ENCODE measurements around the gene IFT43. TPM values are rescaled to one million over a fixed set of nuclear protein-coding genes. Genes with fewer than 3 reads are reported as not detected.
A peak's percentile ranks its signal among the peaks of the same experiment; 100 is the strongest.

IFT43 gene
- total and polyA plus RNA-seq, 10 of the 15 experiments (the other 5 are each of a cell fraction or from before 2014, with no cell fraction given) = 8.2 to 24.8 (median 14.0) TPM

DNA sequence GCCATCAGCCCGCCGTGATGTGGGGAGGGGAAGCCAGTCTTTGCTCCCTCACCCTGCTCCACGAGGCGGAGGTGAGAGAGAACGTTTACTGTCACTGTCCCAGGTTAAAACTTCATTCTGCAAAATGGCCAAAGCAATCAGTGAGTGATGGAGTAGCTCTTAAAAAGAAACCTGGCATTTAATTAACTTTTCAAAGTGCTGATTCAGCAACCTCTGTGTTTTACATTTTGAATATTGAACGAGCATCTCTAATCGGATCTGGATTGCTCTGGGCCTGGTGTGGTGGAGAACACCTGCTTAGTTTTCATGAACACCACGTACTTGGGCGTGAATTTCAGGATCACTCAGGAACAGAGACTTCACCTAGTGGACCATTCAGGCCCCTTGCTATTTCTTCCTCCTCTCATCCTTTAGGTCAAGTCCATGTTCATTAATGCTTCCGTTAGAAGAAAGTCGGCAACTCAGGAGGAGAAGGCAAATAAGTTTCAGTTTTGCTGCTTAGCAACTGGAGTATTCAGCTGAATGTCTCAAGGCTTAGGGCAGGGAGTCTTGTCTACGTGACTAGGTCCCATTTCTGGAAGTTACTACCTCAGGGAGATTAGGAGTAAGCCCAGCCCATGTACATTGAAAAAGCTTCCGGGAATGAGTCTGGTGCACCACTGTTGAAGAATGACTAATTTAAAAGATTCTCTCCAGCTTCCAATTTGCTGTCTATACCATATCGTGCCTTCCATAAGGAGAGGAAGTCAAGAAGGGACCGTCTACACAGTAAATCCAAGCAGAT is 68.2 kb downstream of the IFT43 start:
- ChIA-PET POLR2A (no interaction called here), CTCF (interaction anchor here (1.0 to 8.1 kb wide), 7 partner anchors 8 to 594 kb away, joined by 3 to 165 read pairs (median 7); no protein-coding TSS in a partner anchor), SMC1A (ENCODE audit: uncharacterized antibody, unreplicated experiment) (interaction anchor here (0.9 to 6.2 kb wide), 9 partner anchors 128 to 592 kb away, joined by 3 to 78 read pairs (median 3); no protein-coding TSS in a partner anchor), RAD21 (ENCODE audit: unreplicated experiment) (interaction anchor here (1.9 to 6.1 kb wide), 3 partner anchors 298 to 335 kb away, joined by 4 to 81 read pairs (median 24); no protein-coding TSS in a partner anchor)
- TF ChIP-seq, protein P1, sequence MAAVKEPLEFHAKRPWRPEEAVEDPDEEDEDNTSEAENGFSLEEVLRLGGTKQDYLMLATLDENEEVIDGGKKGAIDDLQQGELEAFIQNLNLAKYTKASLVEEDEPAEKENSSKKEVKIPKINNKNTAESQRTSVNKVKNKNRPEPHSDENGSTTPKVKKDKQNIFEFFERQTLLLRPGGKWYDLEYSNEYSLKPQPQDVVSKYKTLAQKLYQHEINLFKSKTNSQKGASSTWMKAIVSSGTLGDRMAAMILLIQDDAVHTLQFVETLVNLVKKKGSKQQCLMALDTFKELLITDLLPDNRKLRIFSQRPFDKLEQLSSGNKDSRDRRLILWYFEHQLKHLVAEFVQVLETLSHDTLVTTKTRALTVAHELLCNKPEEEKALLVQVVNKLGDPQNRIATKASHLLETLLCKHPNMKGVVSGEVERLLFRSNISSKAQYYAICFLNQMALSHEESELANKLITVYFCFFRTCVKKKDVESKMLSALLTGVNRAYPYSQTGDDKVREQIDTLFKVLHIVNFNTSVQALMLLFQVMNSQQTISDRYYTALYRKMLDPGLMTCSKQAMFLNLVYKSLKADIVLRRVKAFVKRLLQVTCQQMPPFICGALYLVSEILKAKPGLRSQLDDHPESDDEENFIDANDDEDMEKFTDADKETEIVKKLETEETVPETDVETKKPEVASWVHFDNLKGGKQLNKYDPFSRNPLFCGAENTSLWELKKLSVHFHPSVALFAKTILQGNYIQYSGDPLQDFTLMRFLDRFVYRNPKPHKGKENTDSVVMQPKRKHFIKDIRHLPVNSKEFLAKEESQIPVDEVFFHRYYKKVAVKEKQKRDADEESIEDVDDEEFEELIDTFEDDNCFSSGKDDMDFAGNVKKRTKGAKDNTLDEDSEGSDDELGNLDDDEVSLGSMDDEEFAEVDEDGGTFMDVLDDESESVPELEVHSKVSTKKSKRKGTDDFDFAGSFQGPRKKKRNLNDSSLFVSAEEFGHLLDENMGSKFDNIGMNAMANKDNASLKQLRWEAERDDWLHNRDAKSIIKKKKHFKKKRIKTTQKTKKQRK (IDR thresholded peaks at IDR 0.05; ENCODE audit: low read depth, low read length) = no peak
- TF ChIP-seq RAD21 (IDR thresholded peaks at IDR 0.05; ENCODE audit: insufficient read depth, low read depth, low read length) = no peak
- TF ChIP-seq, protein P2, sequence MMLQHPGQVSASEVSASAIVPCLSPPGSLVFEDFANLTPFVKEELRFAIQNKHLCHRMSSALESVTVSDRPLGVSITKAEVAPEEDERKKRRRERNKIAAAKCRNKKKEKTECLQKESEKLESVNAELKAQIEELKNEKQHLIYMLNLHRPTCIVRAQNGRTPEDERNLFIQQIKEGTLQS (IDR thresholded peaks at IDR 0.05; ENCODE audit: borderline replicate concordance, extremely low read depth, low read depth, low read length) = no peak
- TF ChIP-seq BCL11A (IDR thresholded peaks at IDR 0.05; ENCODE audit: low read depth, low read length) = no peak
- TF ChIP-seq, protein P3, sequence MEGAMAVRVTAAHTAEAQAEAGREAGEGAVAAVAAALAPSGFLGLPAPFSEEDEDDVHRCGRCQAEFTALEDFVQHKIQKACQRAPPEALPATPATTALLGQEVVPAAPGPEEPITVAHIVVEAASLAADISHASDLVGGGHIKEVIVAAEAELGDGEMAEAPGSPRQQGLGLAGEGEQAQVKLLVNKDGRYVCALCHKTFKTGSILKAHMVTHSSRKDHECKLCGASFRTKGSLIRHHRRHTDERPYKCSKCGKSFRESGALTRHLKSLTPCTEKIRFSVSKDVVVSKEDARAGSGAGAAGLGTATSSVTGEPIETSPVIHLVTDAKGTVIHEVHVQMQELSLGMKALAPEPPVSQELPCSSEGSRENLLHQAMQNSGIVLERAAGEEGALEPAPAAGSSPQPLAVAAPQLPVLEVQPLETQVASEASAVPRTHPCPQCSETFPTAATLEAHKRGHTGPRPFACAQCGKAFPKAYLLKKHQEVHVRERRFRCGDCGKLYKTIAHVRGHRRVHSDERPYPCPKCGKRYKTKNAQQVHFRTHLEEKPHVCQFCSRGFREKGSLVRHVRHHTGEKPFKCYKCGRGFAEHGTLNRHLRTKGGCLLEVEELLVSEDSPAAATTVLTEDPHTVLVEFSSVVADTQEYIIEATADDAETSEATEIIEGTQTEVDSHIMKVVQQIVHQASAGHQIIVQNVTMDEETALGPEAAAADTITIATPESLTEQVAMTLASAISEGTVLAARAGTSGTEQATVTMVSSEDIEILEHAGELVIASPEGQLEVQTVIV (IDR thresholded peaks at IDR 0.05; ENCODE audit: borderline replicate concordance, partially characterized antibody) = no peak
- TF ChIP-seq, protein P4, sequence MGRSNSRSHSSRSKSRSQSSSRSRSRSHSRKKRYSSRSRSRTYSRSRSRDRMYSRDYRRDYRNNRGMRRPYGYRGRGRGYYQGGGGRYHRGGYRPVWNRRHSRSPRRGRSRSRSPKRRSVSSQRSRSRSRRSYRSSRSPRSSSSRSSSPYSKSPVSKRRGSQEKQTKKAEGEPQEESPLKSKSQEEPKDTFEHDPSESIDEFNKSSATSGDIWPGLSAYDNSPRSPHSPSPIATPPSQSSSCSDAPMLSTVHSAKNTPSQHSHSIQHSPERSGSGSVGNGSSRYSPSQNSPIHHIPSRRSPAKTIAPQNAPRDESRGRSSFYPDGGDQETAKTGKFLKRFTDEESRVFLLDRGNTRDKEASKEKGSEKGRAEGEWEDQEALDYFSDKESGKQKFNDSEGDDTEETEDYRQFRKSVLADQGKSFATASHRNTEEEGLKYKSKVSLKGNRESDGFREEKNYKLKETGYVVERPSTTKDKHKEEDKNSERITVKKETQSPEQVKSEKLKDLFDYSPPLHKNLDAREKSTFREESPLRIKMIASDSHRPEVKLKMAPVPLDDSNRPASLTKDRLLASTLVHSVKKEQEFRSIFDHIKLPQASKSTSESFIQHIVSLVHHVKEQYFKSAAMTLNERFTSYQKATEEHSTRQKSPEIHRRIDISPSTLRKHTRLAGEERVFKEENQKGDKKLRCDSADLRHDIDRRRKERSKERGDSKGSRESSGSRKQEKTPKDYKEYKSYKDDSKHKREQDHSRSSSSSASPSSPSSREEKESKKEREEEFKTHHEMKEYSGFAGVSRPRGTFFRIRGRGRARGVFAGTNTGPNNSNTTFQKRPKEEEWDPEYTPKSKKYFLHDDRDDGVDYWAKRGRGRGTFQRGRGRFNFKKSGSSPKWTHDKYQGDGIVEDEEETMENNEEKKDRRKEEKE (IDR thresholded peaks at IDR 0.05) = no peak
- TF ChIP-seq, protein P5, sequence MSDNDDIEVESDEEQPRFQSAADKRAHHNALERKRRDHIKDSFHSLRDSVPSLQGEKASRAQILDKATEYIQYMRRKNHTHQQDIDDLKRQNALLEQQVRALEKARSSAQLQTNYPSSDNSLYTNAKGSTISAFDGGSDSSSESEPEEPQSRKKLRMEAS (IDR thresholded peaks at IDR 0.05; ENCODE audit: low read depth, low read length) = no peak
- no peak for TF ChIP-seq HDAC6 (IDR thresholded peaks at IDR 0.05; ENCODE audit: unreplicated experiment)
- TF ChIP-seq HDAC2 (IDR thresholded peaks at IDR 0.05) = no peak
- TF ChIP-seq SREBF1 (IDR thresholded peaks at IDR 0.05; ENCODE audit: low read length) = no peak
- DNase-seq (ENCODE audit: low read depth, low spot score) (no peak), ATAC-seq (no peak), FAIRE-seq (peak; percentile 69)
- 73% methylated on average over 15 of the region's 15 CpGs for WGBS (ENCODE audit: insufficient coverage, insufficient replicate concordance, low lambda C conversion rate, missing lambda C conversion rate)
- Histone ChIP-seq H3K27me3 (replicated peaks in 1 of 2; ENCODE audit: control insufficient read depth in 2 of 2, insufficient read depth in 2 of 2, low read length in 1 of 2) (no peaks in the 10 kb centered on the region), H3K4me3 (no peak overlapping the region), H3K9me3 (replicated peaks; ENCODE audit: control insufficient read depth, insufficient read depth, low read length) (no peaks in the 10 kb centered on the region), H3K79me2 (ENCODE audit: control insufficient read depth, insufficient read depth, low read length) (no peaks in the 10 kb centered on the region), H4K20me1 (ENCODE audit: control insufficient read depth, insufficient read depth) (peaks cover 4% of the 10 kb centered on the region), H3K9ac (ENCODE audit: control insufficient read depth, insufficient read depth, low read length) (no peak overlapping the region), H3K27ac (ENCODE audit: control insufficient read depth, insufficient read depth) (no peak overlapping the region), H3K36me3 (ENCODE audit: control insufficient read depth in 2 of 2, insufficient read depth in 2 of 2, low read length in 1 of 2) (no peaks in the 10 kb centered on the region), H3K4me1 (ENCODE audit: control insufficient read depth, insufficient read depth, low read length) (no peaks in the 10 kb centered on the region; the same call in 1 of the 2 replicates), H3K4me2 (ENCODE audit: control insufficient read depth, insufficient read depth) (no peak overlapping the region), H2AFZ (ENCODE audit: control insufficient read depth, low read depth, low read length) (no peak overlapping the region)
- no TSS peak for BruUV-seq (replicated peaks)
- in situ Hi-C loops (cut with MboI) = loop anchor here (5.0 to 10.0 kb wide), 3 partner anchors 301 to 594 kb away; no protein-coding TSS in a partner anchor
- intact Hi-C loops (cut with micrococcal nuclease; ENCODE audit: unreplicated experiment) = loop anchor here (5.0 kb wide), 1 partner anchor 104 kb away; no protein-coding TSS in a partner anchor
